Measurements from ENCODE around the gene ATP10B. TPM values are rescaled to one million over a fixed set of nuclear protein-coding genes. Genes with fewer than 3 reads are reported as not detected.

The ATP10B gene
- total and polyA plus RNA-seq, 10 of the 15 experiments (the other 5 are each of a cell fraction or from before 2014, with no cell fraction given): not detected

DNA sequence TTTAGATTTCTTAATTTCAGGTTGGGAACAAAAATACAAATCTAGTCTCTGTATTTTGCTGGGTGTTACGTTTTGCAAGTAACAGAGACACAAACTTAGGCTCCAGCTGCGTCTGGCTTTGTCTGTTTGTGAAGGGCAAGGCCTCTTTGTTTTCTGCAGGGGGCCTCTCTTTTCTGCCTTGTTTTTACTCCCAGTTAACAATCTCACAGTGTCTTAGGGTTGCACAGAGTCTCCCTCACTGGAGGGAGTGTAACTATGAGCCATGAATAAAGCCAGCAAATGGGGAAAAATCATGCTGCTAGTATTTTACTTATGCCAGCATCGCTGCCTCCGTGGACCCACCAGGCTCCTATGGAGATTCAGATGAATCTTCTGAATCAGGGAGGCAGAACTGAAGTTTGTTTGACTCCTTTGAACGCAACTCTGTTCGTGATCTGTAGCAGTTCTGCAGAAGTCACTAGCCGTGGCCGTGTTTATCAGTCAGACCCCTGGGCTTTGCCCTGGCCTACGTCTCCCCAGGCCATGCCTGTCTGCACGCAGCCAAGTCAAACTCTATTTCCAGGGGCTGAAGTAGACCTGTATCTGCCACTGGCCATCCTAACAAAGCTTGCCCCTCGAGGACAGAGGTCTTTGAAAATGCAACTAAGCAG lies 77.2 kb downstream of the ATP10B start:
- ATAC-seq (no peak), FAIRE-seq (no peak), DNase-seq (ENCODE audit: low read depth, low spot score) (no peak)
- Histone ChIP-seq H3K4me2 (ENCODE audit: control insufficient read depth, insufficient read depth) (no peak overlapping the region), H3K4me1 (ENCODE audit: control insufficient read depth, insufficient read depth, low read length) (no peaks in the 10 kb centered on the region), H3K4me3 (no peak overlapping the region), H3K9me3 (replicated peaks; ENCODE audit: control insufficient read depth, insufficient read depth, low read length) (no peaks in the 10 kb centered on the region), H3K27me3 (replicated peaks in 1 of 2; ENCODE audit: control insufficient read depth in 2 of 2, insufficient read depth in 2 of 2, low read length in 1 of 2) (no peaks in the 10 kb centered on the region), H3K9ac (ENCODE audit: control insufficient read depth, insufficient read depth, low read length) (no peak overlapping the region), H2AFZ (ENCODE audit: control insufficient read depth, low read depth, low read length) (no peak overlapping the region), H4K20me1 (ENCODE audit: control insufficient read depth, insufficient read depth) (no peaks in the 10 kb centered on the region), H3K27ac (ENCODE audit: control insufficient read depth, insufficient read depth) (no peak overlapping the region), H3K79me2 (ENCODE audit: control insufficient read depth, insufficient read depth, low read length) (no peaks in the 10 kb centered on the region), H3K36me3 (ENCODE audit: control insufficient read depth in 2 of 2, insufficient read depth in 2 of 2, low read length in 1 of 2) (no peaks in the 10 kb centered on the region)
- ChIA-PET POLR2A (no interaction called here), RAD21 (ENCODE audit: unreplicated experiment) (no interaction called here), SMC1A (ENCODE audit: uncharacterized antibody, unreplicated experiment) (interaction anchor here (2.2 kb wide), 1 partner anchor 9 kb away, joined by 6 read pairs; no protein-coding TSS in a partner anchor), CTCF (interaction anchor here (1.5 kb wide), 1 partner anchor 8 kb away, joined by 4 read pairs; no protein-coding TSS in a partner anchor)
- WGBS (ENCODE audit: insufficient coverage, insufficient replicate concordance, low lambda C conversion rate, missing lambda C conversion rate): 16% methylated on average over 11 of the region's 11 CpGs
- TF ChIP-seq NFYA (IDR thresholded peaks at IDR 0.05; ENCODE audit: borderline replicate concordance, low read depth, low read length) (no peak), SUZ12 (IDR thresholded peaks at IDR 0.05; ENCODE audit: unreplicated experiment) (no peak), RELA (IDR thresholded peaks at IDR 0.05; ENCODE audit: borderline replicate concordance, partially characterized antibody) (no peak), EED (IDR thresholded peaks at IDR 0.05; ENCODE audit: low read depth) (no peak), FOS (IDR thresholded peaks at IDR 0.05; ENCODE audit: borderline replicate concordance, extremely low read depth, insufficient read length) (no peak), MYC (IDR thresholded peaks at IDR 0.05; ENCODE audit: insufficient read depth, insufficient read length, insufficient replicate concordance, low read length, severe bottlenecking) (no peak), RBBP5 (conservative IDR thresholded peaks at IDR 0.05) (no peak), CBX5 (IDR thresholded peaks at IDR 0.05; ENCODE audit: low read depth) (no peak), SMAD1 (IDR thresholded peaks at IDR 0.05; ENCODE audit: low read depth, partially characterized antibody) (no peak)
- TF ChIP-seq, protein P1, sequence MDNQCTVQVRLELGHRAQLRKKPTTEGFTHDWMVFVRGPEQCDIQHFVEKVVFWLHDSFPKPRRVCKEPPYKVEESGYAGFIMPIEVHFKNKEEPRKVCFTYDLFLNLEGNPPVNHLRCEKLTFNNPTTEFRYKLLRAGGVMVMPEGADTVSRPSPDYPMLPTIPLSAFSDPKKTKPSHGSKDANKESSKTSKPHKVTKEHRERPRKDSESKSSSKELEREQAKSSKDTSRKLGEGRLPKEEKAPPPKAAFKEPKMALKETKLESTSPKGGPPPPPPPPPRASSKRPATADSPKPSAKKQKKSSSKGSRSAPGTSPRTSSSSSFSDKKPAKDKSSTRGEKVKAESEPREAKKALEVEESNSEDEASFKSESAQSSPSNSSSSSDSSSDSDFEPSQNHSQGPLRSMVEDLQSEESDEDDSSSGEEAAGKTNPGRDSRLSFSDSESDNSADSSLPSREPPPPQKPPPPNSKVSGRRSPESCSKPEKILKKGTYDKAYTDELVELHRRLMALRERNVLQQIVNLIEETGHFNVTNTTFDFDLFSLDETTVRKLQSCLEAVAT (IDR thresholded peaks at IDR 0.05): no peak
- TF ChIP-seq, protein P2, sequence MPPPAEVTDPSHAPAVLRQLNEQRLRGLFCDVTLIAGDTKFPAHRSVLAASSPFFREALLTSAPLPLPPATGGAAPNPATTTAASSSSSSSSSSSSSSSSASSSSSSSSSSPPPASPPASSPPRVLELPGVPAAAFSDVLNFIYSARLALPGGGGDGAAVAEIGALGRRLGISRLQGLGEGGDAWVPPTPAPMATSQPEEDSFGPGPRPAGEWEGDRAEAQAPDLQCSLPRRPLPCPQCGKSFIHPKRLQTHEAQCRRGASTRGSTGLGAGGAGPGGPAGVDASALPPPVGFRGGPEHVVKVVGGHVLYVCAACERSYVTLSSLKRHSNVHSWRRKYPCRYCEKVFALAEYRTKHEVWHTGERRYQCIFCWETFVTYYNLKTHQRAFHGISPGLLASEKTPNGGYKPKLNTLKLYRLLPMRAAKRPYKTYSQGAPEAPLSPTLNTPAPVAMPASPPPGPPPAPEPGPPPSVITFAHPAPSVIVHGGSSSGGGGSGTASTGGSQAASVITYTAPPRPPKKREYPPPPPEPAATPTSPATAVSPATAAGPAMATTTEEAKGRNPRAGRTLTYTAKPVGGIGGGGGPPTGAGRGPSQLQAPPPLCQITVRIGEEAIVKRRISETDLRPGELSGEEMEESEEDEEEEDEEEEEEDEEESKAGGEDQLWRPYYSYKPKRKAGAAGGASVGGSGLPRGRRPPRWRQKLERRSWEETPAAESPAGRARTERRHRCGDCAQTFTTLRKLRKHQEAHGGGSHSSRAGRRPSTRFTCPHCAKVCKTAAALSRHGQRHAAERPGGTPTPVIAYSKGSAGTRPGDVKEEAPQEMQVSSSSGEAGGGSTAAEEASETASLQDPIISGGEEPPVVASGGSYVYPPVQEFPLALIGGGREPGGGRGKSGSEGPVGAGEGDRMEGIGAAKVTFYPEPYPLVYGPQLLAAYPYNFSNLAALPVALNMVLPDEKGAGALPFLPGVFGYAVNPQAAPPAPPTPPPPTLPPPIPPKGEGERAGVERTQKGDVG (CRISPR knock-in tag; IDR thresholded peaks at IDR 0.05): no peak
- TF ChIP-seq, protein P3, sequence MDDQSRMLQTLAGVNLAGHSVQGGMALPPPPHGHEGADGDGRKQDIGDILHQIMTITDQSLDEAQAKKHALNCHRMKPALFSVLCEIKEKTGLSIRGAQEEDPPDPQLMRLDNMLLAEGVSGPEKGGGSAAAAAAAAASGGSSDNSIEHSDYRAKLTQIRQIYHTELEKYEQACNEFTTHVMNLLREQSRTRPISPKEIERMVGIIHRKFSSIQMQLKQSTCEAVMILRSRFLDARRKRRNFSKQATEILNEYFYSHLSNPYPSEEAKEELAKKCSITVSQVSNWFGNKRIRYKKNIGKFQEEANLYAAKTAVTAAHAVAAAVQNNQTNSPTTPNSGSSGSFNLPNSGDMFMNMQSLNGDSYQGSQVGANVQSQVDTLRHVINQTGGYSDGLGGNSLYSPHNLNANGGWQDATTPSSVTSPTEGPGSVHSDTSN (IDR thresholded peaks at IDR 0.05; ENCODE audit: insufficient replicate concordance, low read depth, low read length): no peak
- intact Hi-C loops (cut with micrococcal nuclease; ENCODE audit: unreplicated experiment) (no loop called here), in situ Hi-C loops (cut with MboI) (no loop called here)
- BruUV-seq (replicated peaks): no TSS peak

Data from GM12878 (cell line).